H1 (cell line): ENCODE data around the gene TLL2. TPM values are rescaled to one million over a fixed set of nuclear protein-coding genes. Genes with fewer than 3 reads are reported as not detected.

Source experiments
- ASH2L ChIP-seq: fragments of 200-600, 300-600 bp; sonication (generic); IDR thresholded peaks from one replicate; pipeline ENCODE4 v1.7.1; 2017; ENCODE audit warnings: low read length
- BCL11A ChIP-seq, 2 experiments: IDR thresholded peaks; one replicate each; pipeline ENCODE4 v1.6.1; 2011; ENCODE audit warnings: low read depth in 2 of 2, low read length in 2 of 2, mild to moderate bottlenecking in 2 of 2
- CHD7 ChIP-seq: fragments of 300-600 bp; sonication (generic); IDR thresholded peaks from 2 replicates; pipeline ENCODE4 v1.7.1; 2012; ENCODE audit warnings: low read length, moderate library complexity, mild to moderate bottlenecking, inconsistent platforms; ENCODE audit not compliant: insufficient replicate concordance
- CTBP2 ChIP-seq: IDR thresholded peaks from 2 replicates; pipeline ENCODE4 v1.7.0; 2011; ENCODE audit warnings: borderline replicate concordance, mild to moderate bottlenecking, moderate library complexity, mixed read lengths, low read length; ENCODE audit not compliant: insufficient read depth, insufficient read length
- MAFK ChIP-seq: IDR thresholded peaks from 2 replicates; pipeline ENCODE4 v1.6.1; 2012; ENCODE audit warnings: low read depth, mild to moderate bottlenecking, improper control_type of control experiment, low read length
- RNF2 ChIP-seq: fragments of 200-900, 300-1000 bp; sonication (generic); IDR thresholded peaks from 2 replicates; pipeline ENCODE4 v1.7.1; 2016; ENCODE audit warnings: borderline replicate concordance, low read depth, mild to moderate bottlenecking, antibody characterized with exemption, low read length; ENCODE audit not compliant: poor library complexity, severe bottlenecking; ENCODE audit errors: missing control alignments
- SP1 ChIP-seq: IDR thresholded peaks from 2 replicates; pipeline ENCODE4 v1.6.1; 2011; ENCODE audit warnings: low read depth, low read length
- TAF1 ChIP-seq: IDR thresholded peaks from 2 replicates; pipeline ENCODE4 v1.6.1; 2011; ENCODE audit warnings: mild to moderate bottlenecking, low read depth, low read length
- TAF7 ChIP-seq: optimal IDR thresholded peaks from 2 replicates; pipeline ENCODE3; 2011; ENCODE audit warnings: low read depth, mild to moderate bottlenecking, inconsistent platforms, low read length, moderate library complexity, borderline replicate concordance
- TBP ChIP-seq: IDR thresholded peaks from 2 replicates; pipeline ENCODE4 v1.6.1; 2011; ENCODE audit warnings: low read depth, low read length, improper control_type of control experiment
- polyA plus RNA-seq, 7 experiments: library from polyadenylated mRNA; depleted of rRNA in 3 of 7; stranded (reverse) in 5 of 7; unstranded in 2 of 7; fragments of >200 nt in 5 of 7; fragments of 200-250 nt in 2 of 7; gene quantifications; 1 replicate in 5 of 7; 2 replicates in 1 of 7; 4 replicates in 1 of 7; pipeline versions ENCODE4 v1.2.1 to v1.2.3, GENCODE V29; 2011 to 2013; ENCODE audit warnings: missing spikeins in 2 of 7, mixed read lengths in 2 of 7
- total RNA-seq: library from RNA; stranded (reverse); fragmentation: NEBNext Ultra II Directional; extraction: Animal tissue kit (Norgen Biotek cat#: 25700); gene quantifications from 2 replicates; pipeline ENCODE4 v1.2.1, GENCODE V29; 2021
- TF ChIP-seq, protein P1 (sequence below): IDR thresholded peaks from 2 replicates; pipeline ENCODE4 v1.6.1; 2011; ENCODE audit warnings: low read length, improper control_type of control experiment

The TLL2 gene
- total and polyA plus RNA-seq, 2 of the 8 experiments (the other 6 are each of a cell fraction or from before 2014, with no cell fraction given): 2.4 to 3.2 TPM

DNA sequence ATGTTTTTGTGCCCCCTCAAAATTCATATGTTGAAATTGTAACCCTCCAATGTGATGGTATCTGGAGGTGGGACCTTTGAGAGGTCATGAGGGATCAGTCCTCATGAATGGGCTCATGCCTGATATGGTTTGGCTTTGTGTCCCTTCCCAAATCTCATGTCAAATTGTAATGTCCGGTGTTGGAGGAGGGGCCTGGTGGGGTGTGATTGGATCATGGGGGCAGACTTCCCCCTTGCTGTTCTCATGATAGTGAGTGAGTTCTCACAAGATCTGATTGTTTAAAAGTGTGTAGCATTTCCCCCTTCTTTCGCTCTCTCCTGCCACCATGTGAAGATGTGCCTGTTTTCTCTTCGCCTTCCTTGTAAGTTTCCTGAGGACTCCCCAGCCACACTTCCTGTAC is 53.4 kb downstream of the TLL2 start (continued):
- TF ChIP-seq CHD7 (no peak), TBP (no peak), TAF7 (no peak), SP1 (no peak), RNF2 (no peak), TAF1 (no peak), MAFK (no peak), CTBP2 (no peak), ASH2L (no peak), BCL11A (IDR thresholded peaks at IDR 0.05; ENCODE audit: low read depth in 2 of 2, low read length in 2 of 2) (no peak)
- TF ChIP-seq, protein P1, sequence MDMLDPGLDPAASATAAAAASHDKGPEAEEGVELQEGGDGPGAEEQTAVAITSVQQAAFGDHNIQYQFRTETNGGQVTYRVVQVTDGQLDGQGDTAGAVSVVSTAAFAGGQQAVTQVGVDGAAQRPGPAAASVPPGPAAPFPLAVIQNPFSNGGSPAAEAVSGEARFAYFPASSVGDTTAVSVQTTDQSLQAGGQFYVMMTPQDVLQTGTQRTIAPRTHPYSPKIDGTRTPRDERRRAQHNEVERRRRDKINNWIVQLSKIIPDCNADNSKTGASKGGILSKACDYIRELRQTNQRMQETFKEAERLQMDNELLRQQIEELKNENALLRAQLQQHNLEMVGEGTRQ: no peak
